ENCODE data around the gene FXYD1.

DNA sequence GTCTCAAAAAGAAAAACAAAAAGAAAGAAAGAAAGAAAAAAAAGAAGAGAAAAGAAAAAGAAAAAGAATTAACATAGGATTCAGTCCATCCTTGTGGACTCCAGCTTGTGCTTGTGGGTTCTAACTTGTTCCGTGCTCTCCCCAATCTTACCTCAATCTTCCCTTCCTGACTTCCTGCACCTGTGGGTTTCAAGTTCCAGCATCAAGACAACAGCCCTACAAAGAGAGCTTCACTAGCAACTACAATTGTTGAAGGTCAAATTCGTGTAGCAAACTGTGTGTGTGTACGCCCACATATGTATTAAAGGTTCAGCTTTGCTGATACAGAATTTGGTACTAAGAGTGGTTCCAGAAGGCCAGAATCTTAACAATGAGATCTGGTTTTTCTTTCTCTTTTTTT is 41.2 kb downstream of the FXYD1 start:
- TF ChIP-seq, protein P1, sequence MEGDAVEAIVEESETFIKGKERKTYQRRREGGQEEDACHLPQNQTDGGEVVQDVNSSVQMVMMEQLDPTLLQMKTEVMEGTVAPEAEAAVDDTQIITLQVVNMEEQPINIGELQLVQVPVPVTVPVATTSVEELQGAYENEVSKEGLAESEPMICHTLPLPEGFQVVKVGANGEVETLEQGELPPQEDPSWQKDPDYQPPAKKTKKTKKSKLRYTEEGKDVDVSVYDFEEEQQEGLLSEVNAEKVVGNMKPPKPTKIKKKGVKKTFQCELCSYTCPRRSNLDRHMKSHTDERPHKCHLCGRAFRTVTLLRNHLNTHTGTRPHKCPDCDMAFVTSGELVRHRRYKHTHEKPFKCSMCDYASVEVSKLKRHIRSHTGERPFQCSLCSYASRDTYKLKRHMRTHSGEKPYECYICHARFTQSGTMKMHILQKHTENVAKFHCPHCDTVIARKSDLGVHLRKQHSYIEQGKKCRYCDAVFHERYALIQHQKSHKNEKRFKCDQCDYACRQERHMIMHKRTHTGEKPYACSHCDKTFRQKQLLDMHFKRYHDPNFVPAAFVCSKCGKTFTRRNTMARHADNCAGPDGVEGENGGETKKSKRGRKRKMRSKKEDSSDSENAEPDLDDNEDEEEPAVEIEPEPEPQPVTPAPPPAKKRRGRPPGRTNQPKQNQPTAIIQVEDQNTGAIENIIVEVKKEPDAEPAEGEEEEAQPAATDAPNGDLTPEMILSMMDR (IDR thresholded peaks at IDR 0.05), result no peak
- TF ChIP-seq POLR2A (IDR thresholded peaks at IDR 0.05), result no peak
